Activated T-cell treated with anti-CD3 and anti-CD28 coated beads, Interleukin-2, amount 50 U/mL, for 24 hours (primary cell): ENCODE results near the gene PNPLA8.
"Not testable (repeated sequence)": the region's sequence is repeated elsewhere in the genome, so short reads cannot be mapped to it uniquely, and the experiment has no call there.

Source experiments
- DNase-seq: peaks from one replicate; pipeline ENCODE4 v3.0.0-alpha.2; 2020
- H3K27ac Mint-ChIP-seq: 2 replicates; pipeline ENCODE4 v1.8.0; 2020; ENCODE audit warnings: mild to moderate bottlenecking, mixed read lengths
- H3K27me3 Mint-ChIP-seq: 2 replicates; pipeline ENCODE4 v1.8.0; 2020; ENCODE audit warnings: mixed read lengths
- H3K36me3 Mint-ChIP-seq: 2 replicates; pipeline ENCODE4 v1.8.0; 2020; ENCODE audit warnings: low read depth, mixed read lengths
- H3K4me1 Mint-ChIP-seq: 2 replicates; pipeline ENCODE4 v1.8.0; 2020; ENCODE audit warnings: low read depth, mixed read lengths
- H3K4me3 Mint-ChIP-seq: 2 replicates; pipeline ENCODE4 v1.8.0; 2020; ENCODE audit warnings: mild to moderate bottlenecking, moderate library complexity, mixed read lengths
- H3K9me3 Mint-ChIP-seq: 2 replicates; pipeline ENCODE4 v1.8.0; 2020; ENCODE audit warnings: mixed read lengths

Gene PNPLA8

GRCh38 chr7:108548141-108548896, 22.4 kb upstream of the PNPLA8 start:
- H3K27me3 Mint-ChIP-seq, H3K4me3 Mint-ChIP-seq, H3K27ac Mint-ChIP-seq, H3K36me3 Mint-ChIP-seq, H3K4me1 Mint-ChIP-seq, DNase-seq, H3K9me3 Mint-ChIP-seq: not testable (repeated sequence)

GRCh38 chr7:108541478-108541877, 15.5 kb upstream of the PNPLA8 start:
- peaks cover 11% of the 10 kb centered on the region for H3K27me3 Mint-ChIP-seq
- no peak overlapping the region for H3K27ac Mint-ChIP-seq
- H3K4me1 Mint-ChIP-seq: no peaks in the 10 kb centered on the region
- no peaks in the 10 kb centered on the region for H3K9me3 Mint-ChIP-seq
- no peaks in the 10 kb centered on the region for H3K36me3 Mint-ChIP-seq
- DNase-seq: no peak
- no peak overlapping the region for H3K4me3 Mint-ChIP-seq

- not testable (repeated sequence) for H3K27ac Mint-ChIP-seq, H3K4me1 Mint-ChIP-seq, H3K4me3 Mint-ChIP-seq, H3K9me3 Mint-ChIP-seq, H3K36me3 Mint-ChIP-seq, DNase-seq
- H3K27me3 Mint-ChIP-seq: peaks cover 24% of the 10 kb centered on the region
Measured at GRCh38 chr7:108538685-108539084, 12.8 kb upstream of the PNPLA8 start.

DNA sequence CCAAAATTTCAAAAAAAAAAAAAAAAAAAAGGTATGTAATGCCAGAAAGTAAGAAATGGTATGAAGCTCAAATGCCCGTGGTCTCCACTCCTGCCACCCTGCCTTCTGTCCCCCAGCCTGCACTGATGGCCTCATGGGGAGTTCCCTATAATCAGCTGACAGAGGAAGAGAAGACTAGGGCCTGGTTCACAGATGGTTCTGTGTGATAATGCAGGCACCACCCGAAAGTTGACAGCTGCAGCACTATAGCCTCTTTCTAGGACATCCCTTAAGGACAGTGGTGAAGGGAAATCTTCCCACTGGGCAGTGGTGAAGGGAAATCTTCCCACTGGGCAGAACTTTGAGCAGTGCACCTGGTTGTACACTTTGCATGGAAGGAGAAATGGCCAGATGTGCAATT, 12.3 kb upstream of the PNPLA8 start:
- not testable (repeated sequence) for DNase-seq, H3K4me3 Mint-ChIP-seq

GRCh38 chr7:108537229-108537628, 11.3 kb upstream of the PNPLA8 start:
- H3K27ac Mint-ChIP-seq: no peak overlapping the region
- no peaks in the 10 kb centered on the region for H3K4me1 Mint-ChIP-seq
- H3K9me3 Mint-ChIP-seq: no peaks in the 10 kb centered on the region
- DNase-seq: no peak
- no peaks in the 10 kb centered on the region for H3K36me3 Mint-ChIP-seq
- H3K27me3 Mint-ChIP-seq: peaks cover 28% of the 10 kb centered on the region
- no peak overlapping the region for H3K4me3 Mint-ChIP-seq

More for the DNA sequence above, 12.3 kb upstream of the PNPLA8 start:
- not testable (repeated sequence) for H3K27ac Mint-ChIP-seq, H3K4me1 Mint-ChIP-seq, H3K36me3 Mint-ChIP-seq, H3K9me3 Mint-ChIP-seq
- H3K27me3 Mint-ChIP-seq: peaks cover 24% of the 10 kb centered on the region

DNA sequence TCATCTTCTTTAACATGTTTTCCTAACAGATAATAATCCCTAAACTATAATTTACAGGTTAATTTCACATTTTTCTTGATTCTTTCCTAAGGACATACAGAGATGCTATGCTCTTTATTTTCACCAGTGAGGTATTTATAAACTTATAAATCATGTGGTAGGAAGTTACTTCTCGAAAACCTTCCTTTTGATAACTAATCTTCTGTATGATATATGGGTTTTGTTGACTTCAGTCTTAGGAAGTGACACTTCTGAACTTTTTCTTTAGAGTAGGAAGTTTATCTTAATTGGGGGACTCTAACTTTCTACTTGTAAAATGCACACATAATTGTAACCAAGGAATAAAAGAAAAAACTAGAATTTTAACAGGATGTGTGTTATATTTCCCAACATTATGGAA, 9.8 kb upstream of the PNPLA8 start:
- no peak overlapping the region for H3K27ac Mint-ChIP-seq
- H3K4me1 Mint-ChIP-seq: no peaks in the 10 kb centered on the region
- no peaks in the 10 kb centered on the region for H3K36me3 Mint-ChIP-seq
- no peak for DNase-seq
- peaks cover 28% of the 10 kb centered on the region for H3K27me3 Mint-ChIP-seq
- no peaks in the 10 kb centered on the region for H3K9me3 Mint-ChIP-seq
- no peak overlapping the region for H3K4me3 Mint-ChIP-seq

- no peaks in the 10 kb centered on the region for H3K36me3 Mint-ChIP-seq
- H3K4me1 Mint-ChIP-seq: no peaks in the 10 kb centered on the region
- H3K9me3 Mint-ChIP-seq: no peaks in the 10 kb centered on the region
- no peak for DNase-seq
- peaks cover 28% of the 10 kb centered on the region for H3K27me3 Mint-ChIP-seq
- no peak overlapping the region for H3K4me3 Mint-ChIP-seq
- H3K27ac Mint-ChIP-seq: no peak overlapping the region
Measured at GRCh38 chr7:108535257-108535656, 9.3 kb upstream of the PNPLA8 start.

DNA sequence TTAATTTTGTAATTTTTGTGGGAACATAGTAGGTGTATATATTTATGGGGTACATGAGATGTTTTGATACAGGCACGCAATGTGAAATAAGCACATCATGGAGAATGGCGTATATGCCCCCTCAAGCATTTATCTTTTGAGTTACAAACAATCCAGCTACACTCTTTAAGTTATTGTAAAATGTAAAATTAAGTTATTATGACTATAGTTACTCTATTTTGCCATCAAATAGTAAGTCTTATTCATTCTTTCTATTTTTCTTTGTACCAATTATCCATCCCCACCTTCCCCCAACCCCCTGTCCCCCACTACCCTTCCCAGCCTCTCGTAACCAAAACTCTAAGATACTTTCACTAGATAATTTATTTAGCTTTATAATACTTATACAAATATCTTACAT, 7.8 kb upstream of the PNPLA8 start:
- Mint-ChIP-seq H3K36me3 (no peaks in the 10 kb centered on the region), H3K4me3 (no peak overlapping the region), H3K4me1 (no peaks in the 10 kb centered on the region), H3K27me3 (peaks cover 22% of the 10 kb centered on the region), H3K27ac (no peak overlapping the region), H3K9me3 (no peaks in the 10 kb centered on the region)
- no peak for DNase-seq

DNA sequence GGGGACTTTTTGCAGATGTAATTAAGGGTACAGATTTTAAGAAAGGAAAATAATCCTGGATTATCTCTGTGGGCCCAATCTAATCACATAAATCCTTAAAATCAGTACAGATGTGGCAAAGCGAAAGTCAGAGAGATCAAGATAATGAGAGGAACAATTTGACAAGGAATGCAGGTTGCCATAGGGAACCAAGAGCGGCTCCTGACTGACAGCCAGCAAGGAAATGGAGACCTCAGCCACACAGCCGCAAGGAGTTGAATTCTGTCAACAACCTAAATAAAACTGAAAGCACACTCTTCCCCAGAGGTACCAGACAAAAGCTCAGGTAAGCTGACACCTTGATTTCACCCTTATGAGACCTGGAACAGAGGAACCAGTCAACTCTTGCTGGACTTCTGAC, 3.4 kb upstream of the PNPLA8 start:
- no peak overlapping the region for H3K4me3 Mint-ChIP-seq
- peaks cover 6% of the 10 kb centered on the region for H3K27me3 Mint-ChIP-seq
- no peak overlapping the region for H3K27ac Mint-ChIP-seq

DNA sequence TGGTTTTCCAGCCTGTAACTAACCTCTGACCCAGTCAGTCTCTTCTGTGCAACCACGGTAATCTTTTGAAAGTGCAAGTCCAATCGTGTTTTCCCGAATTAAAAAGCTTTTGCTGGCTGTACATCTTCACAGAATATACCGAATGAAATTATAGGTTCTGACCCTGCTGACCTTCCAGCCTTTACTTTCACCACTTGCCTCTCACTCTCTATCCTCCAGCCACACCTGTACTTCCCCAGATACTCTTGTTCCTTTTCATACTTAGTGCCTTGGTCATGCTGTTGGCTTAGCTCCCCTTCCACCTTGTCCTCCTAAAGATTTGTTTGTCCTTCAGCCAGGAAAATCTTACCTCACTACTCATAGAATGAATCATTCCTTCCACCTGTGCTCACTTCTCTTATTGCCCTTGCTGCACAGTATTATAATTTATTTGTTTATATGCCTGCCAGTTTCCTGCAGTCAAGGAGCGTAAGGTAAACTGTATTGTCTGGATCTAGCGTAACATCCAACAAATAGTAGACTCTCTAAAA, 2.3 kb upstream of the PNPLA8 start:
- Mint-ChIP-seq H3K27me3 (peaks cover 4% of the 10 kb centered on the region), H3K27ac (no peak overlapping the region), H3K4me3 (no peak overlapping the region), H3K36me3 (peaks cover 11% of the 10 kb centered on the region), H3K4me1 (peaks cover 26% of the 10 kb centered on the region), H3K9me3 (no peaks in the 10 kb centered on the region)
- DNase-seq: no peak

More for the DNA sequence above, 3.4 kb upstream of the PNPLA8 start:
- Mint-ChIP-seq H3K36me3 (peaks cover 11% of the 10 kb centered on the region), H3K4me1 (peaks cover 15% of the 10 kb centered on the region), H3K9me3 (no peaks in the 10 kb centered on the region)
- DNase-seq: no peak

- no peak for DNase-seq
- Mint-ChIP-seq H3K9me3 (no peaks in the 10 kb centered on the region), H3K4me1 (peaks cover 37% of the 10 kb centered on the region), H3K36me3 (peaks cover 16% of the 10 kb centered on the region), H3K27me3 (no peaks in the 10 kb centered on the region), H3K4me3 (peak overlapping the region; percentile 96), H3K27ac (peak overlapping the region; percentile 100)
Measured at GRCh38 chr7:108526768-108527017, 758 bp upstream of the PNPLA8 start.

GRCh38 chr7:108525327-108525984, 479 bp downstream of the PNPLA8 start:
- Mint-ChIP-seq H3K4me3 (peak overlapping the region; percentile 96), H3K4me1 (peaks cover 47% of the 10 kb centered on the region), H3K27me3 (no peaks in the 10 kb centered on the region), H3K27ac (peak overlapping the region; percentile 100), H3K9me3 (no peaks in the 10 kb centered on the region), H3K36me3 (peaks cover 26% of the 10 kb centered on the region)
- no peak for DNase-seq

- Mint-ChIP-seq H3K9me3 (no peaks in the 10 kb centered on the region), H3K27me3 (no peaks in the 10 kb centered on the region), H3K4me3 (no peak overlapping the region), H3K36me3 (peaks cover 49% of the 10 kb centered on the region), H3K4me1 (peaks cover 53% of the 10 kb centered on the region), H3K27ac (peak overlapping the region; percentile 24)
- DNase-seq: no peak
Measured at GRCh38 chr7:108522780-108523179, 3.2 kb downstream of the PNPLA8 start.

DNA sequence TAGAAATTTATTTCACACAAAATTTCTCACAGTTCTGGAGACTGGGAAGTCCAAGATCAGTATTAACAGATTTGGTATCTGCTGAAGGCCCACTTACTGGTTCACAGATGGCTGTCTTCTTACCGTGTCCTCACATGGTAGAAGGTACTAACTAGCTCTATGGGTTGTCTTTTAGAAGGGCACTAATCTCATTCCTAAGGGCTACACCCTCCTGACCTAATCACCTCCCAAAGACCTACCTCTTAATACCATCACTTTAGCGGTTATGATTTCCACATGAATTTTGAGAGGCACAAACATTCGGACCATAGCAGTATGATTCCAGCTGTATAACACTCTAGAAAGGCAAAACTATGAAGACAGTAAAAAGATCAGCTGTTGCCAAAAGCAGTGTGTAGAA, 8.0 kb downstream of the PNPLA8 start:
- H3K9me3 Mint-ChIP-seq: no peaks in the 10 kb centered on the region
- no peak overlapping the region for H3K27ac Mint-ChIP-seq
- H3K4me1 Mint-ChIP-seq: peaks cover 40% of the 10 kb centered on the region
- no peak overlapping the region for H3K4me3 Mint-ChIP-seq
- peaks cover 69% of the 10 kb centered on the region for H3K36me3 Mint-ChIP-seq
- no peak for DNase-seq
- H3K27me3 Mint-ChIP-seq: no peaks in the 10 kb centered on the region

DNA sequence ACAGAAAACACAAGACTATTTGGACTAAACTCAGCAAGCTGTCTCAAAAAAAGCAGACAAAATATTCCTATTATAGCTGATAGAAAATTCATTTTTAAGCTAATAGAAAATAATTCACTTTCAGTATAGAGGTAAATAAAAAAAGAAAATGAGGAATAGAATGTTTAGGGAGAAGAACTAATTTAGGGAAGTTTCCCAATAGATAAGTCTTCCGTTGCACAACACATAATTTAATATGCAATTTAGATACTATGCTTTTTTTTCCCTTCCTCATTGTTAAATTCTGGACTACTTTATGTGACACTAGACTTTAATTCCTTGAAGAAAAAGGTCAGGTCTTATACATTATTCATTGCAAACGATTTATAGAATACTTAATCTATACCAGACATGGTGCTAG, 10.3 kb downstream of the PNPLA8 start:
- no peaks in the 10 kb centered on the region for H3K27me3 Mint-ChIP-seq
- no peaks in the 10 kb centered on the region for H3K9me3 Mint-ChIP-seq
- no peak overlapping the region for H3K4me3 Mint-ChIP-seq
- no peak for DNase-seq
- peaks cover 24% of the 10 kb centered on the region for H3K4me1 Mint-ChIP-seq
- H3K27ac Mint-ChIP-seq: no peak overlapping the region
- peaks cover 72% of the 10 kb centered on the region for H3K36me3 Mint-ChIP-seq
